ENCODE measurements around the gene CTXND1. TPM values are rescaled to one million over a fixed set of nuclear protein-coding genes. Genes with fewer than 3 reads are reported as not detected.

CTXND1 gene
- total and polyA plus RNA-seq, 9 donors, result 0.04 to 0.52 (median 0.14) TPM; not detected in 1

- DNase-seq, result no peak
- TF ChIP-seq EP300 (IDR thresholded peaks at IDR 0.05), result no peak
- no peak for TF ChIP-seq POLR2A (IDR thresholded peaks at IDR 0.05)
- TF ChIP-seq, protein P1, sequence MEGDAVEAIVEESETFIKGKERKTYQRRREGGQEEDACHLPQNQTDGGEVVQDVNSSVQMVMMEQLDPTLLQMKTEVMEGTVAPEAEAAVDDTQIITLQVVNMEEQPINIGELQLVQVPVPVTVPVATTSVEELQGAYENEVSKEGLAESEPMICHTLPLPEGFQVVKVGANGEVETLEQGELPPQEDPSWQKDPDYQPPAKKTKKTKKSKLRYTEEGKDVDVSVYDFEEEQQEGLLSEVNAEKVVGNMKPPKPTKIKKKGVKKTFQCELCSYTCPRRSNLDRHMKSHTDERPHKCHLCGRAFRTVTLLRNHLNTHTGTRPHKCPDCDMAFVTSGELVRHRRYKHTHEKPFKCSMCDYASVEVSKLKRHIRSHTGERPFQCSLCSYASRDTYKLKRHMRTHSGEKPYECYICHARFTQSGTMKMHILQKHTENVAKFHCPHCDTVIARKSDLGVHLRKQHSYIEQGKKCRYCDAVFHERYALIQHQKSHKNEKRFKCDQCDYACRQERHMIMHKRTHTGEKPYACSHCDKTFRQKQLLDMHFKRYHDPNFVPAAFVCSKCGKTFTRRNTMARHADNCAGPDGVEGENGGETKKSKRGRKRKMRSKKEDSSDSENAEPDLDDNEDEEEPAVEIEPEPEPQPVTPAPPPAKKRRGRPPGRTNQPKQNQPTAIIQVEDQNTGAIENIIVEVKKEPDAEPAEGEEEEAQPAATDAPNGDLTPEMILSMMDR (IDR thresholded peaks at IDR 0.05), result no peak
- no peaks in the 10 kb centered on the region for H3K36me3 ChIP-seq
- no peak overlapping the region for H3K27ac ChIP-seq
- no peaks in the 10 kb centered on the region for H3K9me3 ChIP-seq
- WGBS, 3 donors, result 74 to 83% (median 82%) methylated on average over 6 of the region's 6 CpGs
- H3K27me3 ChIP-seq, result no peaks in the 10 kb centered on the region
- intact Hi-C loops (cut with DNase I), result no loop called here
- H3K4me3 ChIP-seq, result no peak overlapping the region
- no peaks in the 10 kb centered on the region for H3K4me1 ChIP-seq (ENCODE audit: insufficient read depth)
Measured at GRCh38 chr15:80277147-80277546, 25.1 kb upstream of the CTXND1 start.

- Histone ChIP-seq H3K36me3 (no peaks in the 10 kb centered on the region), H3K4me1 (ENCODE audit: insufficient read depth) (no peaks in the 10 kb centered on the region), H3K4me3 (no peak overlapping the region), H3K9me3 (no peaks in the 10 kb centered on the region), H3K27ac (no peak overlapping the region), H3K27me3 (no peaks in the 10 kb centered on the region)
- WGBS, 3 donors, result 74 to 83% (median 79%) methylated on average over 3 of the region's 3 CpGs
- DNase-seq, result no peak
- intact Hi-C loops (cut with DNase I), result no loop called here
- no peak for TF ChIP-seq POLR2A (IDR thresholded peaks at IDR 0.05)
- no peak for TF ChIP-seq EP300 (IDR thresholded peaks at IDR 0.05)
- TF ChIP-seq, protein P1 (IDR thresholded peaks at IDR 0.05), result no peak
Measured at GRCh38 chr15:80275961-80276360, 23.9 kb upstream of the CTXND1 start.

DNA sequence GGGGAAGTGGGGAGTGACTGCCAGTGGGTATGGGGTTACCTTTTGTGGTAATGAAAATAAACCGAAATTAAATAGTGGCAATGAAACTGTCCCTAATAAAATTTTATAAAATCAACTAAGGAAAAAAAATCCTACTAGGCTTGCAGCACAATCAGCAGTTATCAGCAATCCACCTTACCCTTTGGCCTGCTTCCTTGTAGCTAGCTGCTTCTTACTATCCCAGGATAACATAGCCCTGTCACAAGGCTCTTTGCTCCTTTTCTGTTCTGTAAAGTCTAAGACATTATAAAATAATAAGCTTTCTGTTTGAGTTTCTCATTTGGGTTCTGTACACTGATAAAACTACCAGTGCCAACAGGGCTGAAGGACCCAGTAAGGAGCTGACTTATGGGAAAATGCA lies 23.0 kb upstream of the CTXND1 start:
- TF ChIP-seq, protein P1 (IDR thresholded peaks at IDR 0.05), result no peak
- no peak for TF ChIP-seq POLR2A (IDR thresholded peaks at IDR 0.05)
- TF ChIP-seq EP300 (IDR thresholded peaks at IDR 0.05), result no peak
- intact Hi-C loops (cut with DNase I), result no loop called here
- 78 to 90% (median 86%) methylated on average over 1 of the region's 1 CpG for WGBS, 3 donors

DNA sequence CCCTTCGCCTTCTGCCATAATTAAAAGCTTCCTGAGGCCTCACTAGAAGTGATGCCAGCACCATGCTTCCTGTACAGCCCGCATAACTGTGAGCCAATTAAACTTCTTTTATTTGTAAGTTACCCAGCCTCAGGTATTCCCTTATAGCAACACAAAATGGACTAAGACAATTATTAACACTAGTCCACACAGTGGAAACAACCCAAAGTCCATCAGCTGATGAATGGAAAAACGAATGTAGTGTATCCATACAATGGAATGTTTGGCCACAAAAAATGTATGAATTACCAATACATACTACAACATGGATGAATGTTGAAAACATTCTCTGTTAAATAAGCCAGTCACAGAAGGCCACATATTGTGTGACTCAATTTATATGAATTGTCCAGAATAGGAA lies 22.5 kb upstream of the CTXND1 start:
- no peaks in the 10 kb centered on the region for H3K36me3 ChIP-seq
- no peak overlapping the region for H3K4me3 ChIP-seq
- 76 to 87% (median 80%) methylated on average over 3 of the region's 3 CpGs for WGBS, 3 donors
- intact Hi-C loops (cut with DNase I), result no loop called here
- H3K9me3 ChIP-seq, result no peaks in the 10 kb centered on the region
- H3K27me3 ChIP-seq, result no peaks in the 10 kb centered on the region
- no peak overlapping the region for H3K27ac ChIP-seq
- TF ChIP-seq, protein P1 (IDR thresholded peaks at IDR 0.05), result no peak
- TF ChIP-seq POLR2A (IDR thresholded peaks at IDR 0.05) (no peak), EP300 (IDR thresholded peaks at IDR 0.05) (no peak)
- H3K4me1 ChIP-seq (ENCODE audit: insufficient read depth), result no peaks in the 10 kb centered on the region
- DNase-seq, result no peak

More for the DNA sequence above, 23.0 kb upstream of the CTXND1 start:
- H3K4me1 ChIP-seq (ENCODE audit: insufficient read depth), result no peaks in the 10 kb centered on the region
- H3K4me3 ChIP-seq, result no peak overlapping the region
- no peaks in the 10 kb centered on the region for H3K36me3 ChIP-seq
- H3K27me3 ChIP-seq, result no peaks in the 10 kb centered on the region
- no peak for DNase-seq
- no peaks in the 10 kb centered on the region for H3K9me3 ChIP-seq
- no peak overlapping the region for H3K27ac ChIP-seq
